Duodenal mucosa (tissue), 2 donors: ENCODE measurements around the gene RAB11B.
A peak's percentile ranks its signal among the peaks of the same experiment; 100 is the strongest.

Experiments used
- H3K27ac ChIP-seq: one replicate; pipeline ENCODE4 v1.7.0; 2013; ENCODE audit warnings: low read depth, low read length
- H3K27me3 ChIP-seq, 2 donors: one replicate each; pipeline ENCODE4 v1.7.0; 2013; ENCODE audit warnings: low read length in 2 of 2, control low read depth in 1 of 2; ENCODE audit not compliant: insufficient read depth in 2 of 2, control insufficient read depth in 1 of 2
- H3K36me3 ChIP-seq, 2 donors: one replicate each; pipeline ENCODE4 v1.7.0; 2013; ENCODE audit warnings: low read length in 2 of 2, control low read depth in 1 of 2; ENCODE audit not compliant: insufficient read depth in 2 of 2, control insufficient read depth in 1 of 2
- H3K4me1 ChIP-seq, 2 donors: one replicate each; pipeline ENCODE4 v1.7.0; 2013; ENCODE audit warnings: low read length in 2 of 2, control low read depth in 1 of 2; ENCODE audit not compliant: insufficient read depth in 2 of 2, control insufficient read depth in 1 of 2
- H3K4me3 ChIP-seq, 2 donors: one replicate each; pipeline ENCODE4 v1.7.0; 2013; ENCODE audit warnings: low read length in 2 of 2, low read depth in 1 of 2
- H3K9ac ChIP-seq, 2 donors: one replicate each; pipeline ENCODE4 v1.7.0; 2013; ENCODE audit warnings: low read length in 2 of 2, low read depth in 1 of 2
- H3K9me3 ChIP-seq, 2 donors: one replicate each; pipeline ENCODE4 v1.7.0; 2013; ENCODE audit warnings: low read length in 2 of 2, control low read depth in 1 of 2; ENCODE audit not compliant: control insufficient read depth in 1 of 2

The RAB11B gene

DNA sequence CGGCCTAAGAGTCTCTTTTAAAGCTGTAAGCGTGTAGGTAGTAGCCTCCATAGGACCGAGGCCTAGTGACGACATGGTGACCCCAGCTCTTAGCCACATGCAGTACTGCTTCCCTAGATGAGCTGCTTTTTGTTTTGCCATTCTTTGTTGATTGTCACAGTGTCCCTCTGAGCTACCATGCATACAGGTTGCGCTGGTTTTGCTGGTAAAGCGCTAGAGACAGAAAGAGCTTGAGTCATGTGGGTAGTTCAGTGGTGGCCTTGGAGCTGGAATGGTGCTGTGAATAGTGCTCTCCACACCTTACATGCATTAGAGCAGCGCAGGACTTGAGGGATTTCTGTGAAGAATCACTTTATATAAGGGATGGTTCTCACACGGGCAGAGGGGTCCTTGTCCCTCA, 59.7 kb downstream of the RAB11B start:
- peak overlapping the region in 1 of 2 donors; percentile 1 for H3K4me3 ChIP-seq
- H3K4me1 ChIP-seq, result peaks cover 51% of the 10 kb centered on the region in 2 donors
- H3K9me3 ChIP-seq, result no peaks in the 10 kb centered on the region
- no peak overlapping the region for H3K9ac ChIP-seq
- H3K27ac ChIP-seq, result no peak overlapping the region
- H3K36me3 ChIP-seq, result peaks cover 0 to 10% of the 10 kb centered on the region in 2 donors
- no peaks in the 10 kb centered on the region for H3K27me3 ChIP-seq

DNA sequence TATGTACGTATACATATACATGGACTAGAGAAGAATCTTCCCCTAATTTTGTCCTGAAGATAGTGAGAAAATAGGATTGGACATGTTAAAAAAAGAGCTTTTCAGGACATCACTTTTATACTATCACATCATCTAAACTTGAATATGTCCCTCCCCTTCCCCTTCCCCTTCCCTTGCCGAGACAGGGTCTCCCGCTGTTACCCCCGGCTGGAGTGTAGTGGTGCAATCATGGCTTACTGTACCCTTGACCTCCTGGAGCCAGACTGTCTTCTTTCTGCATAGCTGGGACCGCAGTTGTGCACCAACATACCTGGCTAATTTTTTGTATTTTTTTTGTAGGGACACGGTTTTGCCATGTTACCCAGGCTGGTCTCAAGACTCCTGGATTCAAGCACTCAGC, 61.2 kb downstream of the RAB11B start:
- H3K27ac ChIP-seq, result no peak overlapping the region
- no peak overlapping the region for H3K4me3 ChIP-seq
- no peaks in the 10 kb centered on the region for H3K27me3 ChIP-seq
- H3K9ac ChIP-seq, result no peak overlapping the region
- peaks cover 11 to 22% of the 10 kb centered on the region in 2 donors for H3K36me3 ChIP-seq
- H3K4me1 ChIP-seq, result peaks cover 42 to 44% of the 10 kb centered on the region in 2 donors
- no peaks in the 10 kb centered on the region for H3K9me3 ChIP-seq

DNA sequence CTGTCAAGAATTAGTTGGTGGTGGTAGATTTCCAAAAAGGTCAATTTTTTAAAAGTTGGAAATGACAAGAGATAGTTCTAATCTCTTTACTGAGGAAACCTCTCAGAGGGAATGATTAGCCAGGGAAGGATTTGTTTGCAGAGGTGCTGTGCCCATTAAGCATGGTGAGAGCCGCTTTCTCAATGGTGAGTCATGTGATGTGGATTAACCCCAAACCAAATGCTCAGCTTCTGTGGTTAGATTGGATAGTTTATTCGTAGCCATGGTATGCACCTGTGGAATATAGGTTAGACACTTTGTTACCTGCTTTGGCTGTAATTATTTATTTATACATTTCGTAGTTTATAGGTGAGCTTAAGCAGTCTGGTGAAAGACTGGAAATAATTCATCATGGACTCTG, 61.7 kb downstream of the RAB11B start:
- H3K4me3 ChIP-seq, result no peak overlapping the region
- H3K27ac ChIP-seq, result no peak overlapping the region
- no peaks in the 10 kb centered on the region for H3K9me3 ChIP-seq
- peaks cover 37 to 39% of the 10 kb centered on the region in 2 donors for H3K4me1 ChIP-seq
- H3K36me3 ChIP-seq, result peaks cover 16 to 27% of the 10 kb centered on the region in 2 donors
- no peak overlapping the region for H3K9ac ChIP-seq
- H3K27me3 ChIP-seq, result no peaks in the 10 kb centered on the region

DNA sequence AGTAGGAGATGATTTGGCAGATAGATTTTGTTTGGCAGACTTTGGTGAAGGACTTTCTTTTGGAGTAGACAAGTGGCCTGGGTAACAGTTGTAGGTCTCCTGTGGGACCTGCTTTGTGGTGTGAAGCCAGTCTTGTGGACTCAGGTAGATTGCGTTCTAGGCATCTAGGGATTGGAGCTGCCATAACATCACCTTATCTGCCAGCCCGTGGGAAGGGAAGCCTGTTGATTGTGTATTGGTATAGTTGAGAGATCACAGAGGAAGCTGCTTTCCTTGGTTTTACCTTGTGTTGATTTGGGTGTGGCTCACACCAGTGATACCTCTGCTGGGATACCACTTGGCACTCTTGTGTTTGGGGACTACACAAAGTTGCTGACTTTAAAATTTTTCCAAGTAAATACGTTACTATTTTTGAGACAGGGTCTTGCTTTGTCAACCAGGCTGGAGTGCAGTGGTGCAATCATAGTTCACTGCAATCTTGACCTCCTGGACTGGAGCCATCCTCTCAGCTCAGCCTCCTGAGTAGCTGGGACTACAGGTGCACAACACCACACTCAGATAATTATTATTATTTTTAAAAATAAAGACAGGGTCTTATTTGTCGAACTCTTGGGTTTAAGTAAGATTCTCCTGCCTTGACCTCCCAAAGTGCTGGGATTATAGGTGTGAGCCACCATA, 62.4 kb downstream of the RAB11B start:
- Histone ChIP-seq H3K9me3 (no peaks in the 10 kb centered on the region), H3K36me3 (peaks cover 18 to 31% of the 10 kb centered on the region in 2 donors), H3K4me1 (peaks cover 31 to 33% of the 10 kb centered on the region in 2 donors), H3K4me3 (no peak overlapping the region), H3K27me3 (no peaks in the 10 kb centered on the region), H3K9ac (no peak overlapping the region), H3K27ac (no peak overlapping the region)

DNA sequence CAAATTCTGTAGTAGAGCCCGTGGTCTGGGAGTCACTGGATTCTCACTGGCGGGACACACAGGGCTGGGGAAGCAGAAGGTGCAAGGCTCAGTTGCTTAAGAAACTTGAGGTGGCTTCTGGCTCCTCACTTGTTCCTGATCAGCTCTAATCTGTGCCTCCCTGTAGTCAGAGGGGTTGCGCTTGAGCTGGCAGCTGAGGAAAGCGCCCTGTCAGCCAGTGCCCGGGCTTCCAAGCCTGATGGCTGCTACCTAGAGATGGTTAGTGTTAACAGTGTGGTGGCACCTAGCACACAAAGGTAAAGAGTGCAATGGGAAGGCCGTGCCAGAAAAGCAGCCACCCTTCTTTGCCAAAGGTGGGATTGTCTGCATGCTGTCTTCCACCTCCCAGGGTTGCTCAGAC, 63.5 kb downstream of the RAB11B start:
- no peaks in the 10 kb centered on the region for H3K27me3 ChIP-seq
- peaks cover 33 to 41% of the 10 kb centered on the region in 2 donors for H3K4me1 ChIP-seq
- H3K9ac ChIP-seq, result no peak overlapping the region
- H3K36me3 ChIP-seq, result peaks cover 18 to 31% of the 10 kb centered on the region in 2 donors
- H3K4me3 ChIP-seq, result no peak overlapping the region
- H3K27ac ChIP-seq, result no peak overlapping the region
- H3K9me3 ChIP-seq, result no peaks in the 10 kb centered on the region
